Measurements from ENCODE around the gene SRSF3.
"Not testable (repeated sequence)": the region's sequence is repeated elsewhere in the genome, so short reads cannot be mapped to it uniquely, and the experiment has no call there.

The SRSF3 gene

DNA sequence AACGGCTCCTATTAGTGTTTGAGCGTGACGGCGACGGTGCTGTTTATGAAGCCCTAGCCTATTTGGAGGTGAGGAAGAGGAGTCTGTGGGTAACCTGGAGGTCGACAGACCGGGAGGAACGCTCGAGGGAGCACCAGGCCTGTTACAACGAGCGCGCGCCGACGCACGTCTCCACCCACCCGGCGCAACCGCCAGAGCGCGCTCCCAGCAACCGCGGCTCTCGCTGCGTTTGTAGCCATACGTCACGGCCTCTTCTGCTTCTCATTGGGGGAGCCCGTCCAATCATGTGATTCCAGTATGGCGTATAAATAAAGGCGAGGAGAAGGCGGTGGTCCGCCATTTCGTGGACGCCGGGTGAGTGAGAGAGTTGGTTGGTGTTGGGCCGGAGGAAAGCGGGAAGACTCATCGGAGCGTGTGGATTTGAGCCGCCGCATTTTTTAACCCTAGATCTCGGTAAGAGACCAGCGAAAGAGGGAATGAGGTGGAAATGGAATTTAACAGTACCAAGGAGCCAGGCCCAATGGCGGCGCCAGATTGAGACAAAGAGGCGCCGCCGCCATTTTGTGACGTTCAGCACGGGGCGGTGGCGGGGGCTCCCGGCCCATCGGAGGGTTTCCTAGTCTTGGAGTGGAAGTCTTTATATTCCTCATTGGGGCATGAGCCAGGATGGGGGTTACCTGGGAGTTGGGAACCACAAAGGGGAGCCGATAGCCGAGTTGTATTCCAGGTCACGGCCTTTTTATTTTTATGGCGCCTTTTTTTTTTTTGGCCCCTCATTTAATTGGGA lies at the start of gene SRSF3:
SRSF3 (plus strand) TSS at position 334 of the 787 bp plus-strand sequence. CDS start 2,401 bp downstream, outside the sequence.
- peak; percentile 94 for DNase-seq

DNA sequence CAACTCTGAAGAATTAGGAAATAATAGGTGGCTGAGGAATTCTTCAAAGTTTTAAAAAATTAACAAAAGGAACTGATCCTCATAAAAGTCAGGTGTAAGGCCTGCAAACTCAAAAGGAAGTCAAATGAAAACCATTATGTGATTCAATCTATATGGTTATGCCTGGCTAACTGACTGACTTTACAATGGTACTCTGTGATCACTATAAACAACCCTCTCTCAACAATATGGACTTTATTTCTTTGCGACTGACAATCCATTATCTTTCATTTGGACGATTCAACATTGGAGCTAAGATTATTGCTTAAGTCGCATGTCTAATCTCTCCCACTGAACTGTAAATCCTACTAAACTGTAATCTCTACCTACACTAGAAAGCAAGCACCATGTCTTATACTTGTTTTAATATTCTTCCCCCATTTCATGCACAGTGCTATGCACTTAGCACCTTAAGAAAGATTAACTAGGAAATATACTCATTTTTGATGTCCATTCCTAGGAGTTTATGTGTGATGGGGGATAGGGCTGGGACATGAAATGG lies 48.3 kb upstream of the SRSF3 start:
- no peak for DNase-seq

DNA sequence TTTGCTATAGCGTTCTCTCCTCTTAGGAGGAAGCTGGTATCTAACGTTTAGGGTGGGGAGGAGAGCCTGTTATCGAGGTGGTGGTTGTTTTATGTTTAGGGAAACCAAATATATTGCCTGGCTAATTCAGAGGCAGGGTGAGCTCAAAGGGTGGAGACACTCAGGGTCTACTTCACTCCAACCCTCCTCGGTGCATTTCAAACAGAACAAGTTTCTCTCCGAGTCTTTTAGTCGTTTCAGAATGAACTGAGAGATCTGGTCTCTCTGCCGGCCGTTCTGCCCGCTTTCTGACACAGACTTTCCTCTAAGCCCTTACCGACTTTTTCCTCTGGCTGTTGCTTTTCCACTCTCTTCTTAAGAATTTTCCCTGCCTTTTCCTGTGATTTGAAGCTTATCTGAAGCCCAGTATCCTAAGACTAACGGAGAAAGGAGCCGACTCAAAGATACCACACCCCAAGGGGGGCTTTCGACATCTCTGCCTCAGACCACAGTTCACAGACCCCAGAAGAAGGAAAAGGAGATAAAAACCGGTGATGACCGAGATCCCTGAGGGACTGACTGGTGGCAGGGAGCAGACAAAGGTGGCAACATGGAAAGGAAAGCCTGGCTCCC lies 47.7 kb upstream of the SRSF3 start:
- no peak for DNase-seq

DNA sequence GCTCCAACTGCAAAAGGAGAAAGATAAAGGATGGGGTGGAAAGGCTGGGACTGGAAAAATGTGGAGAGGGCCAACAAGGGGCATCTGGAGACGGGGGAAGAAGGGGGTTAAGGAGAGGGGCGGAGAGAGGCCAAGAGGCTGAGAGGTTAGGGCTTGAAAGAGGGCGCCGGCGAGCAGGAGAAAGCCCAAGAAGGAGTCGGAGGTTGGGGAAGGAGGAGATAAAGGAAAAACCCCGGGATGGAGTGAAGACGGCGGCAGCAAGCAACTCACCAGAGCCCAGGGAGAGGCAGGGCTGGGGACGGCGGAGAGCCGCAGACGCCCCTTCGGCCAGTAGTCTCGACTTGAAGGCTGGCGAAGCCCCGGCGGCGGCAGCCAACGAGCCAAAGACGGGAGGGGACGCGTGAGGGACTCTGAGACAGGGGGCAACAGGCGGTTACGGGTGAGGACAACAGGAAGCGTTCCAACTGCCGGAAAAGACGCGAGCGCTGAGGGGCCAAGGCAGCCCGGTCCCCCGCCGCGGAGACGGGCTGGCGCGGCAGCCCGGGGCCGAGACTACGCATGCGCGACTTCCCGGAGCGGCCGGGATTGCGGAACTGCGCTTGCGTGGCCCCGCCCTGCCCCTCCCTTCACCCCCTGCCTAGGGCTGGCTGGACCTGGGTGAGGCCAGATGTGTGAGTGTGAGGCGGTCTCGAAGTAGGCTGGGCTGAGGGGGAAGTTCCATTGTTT lies 47.1 kb upstream of the SRSF3 start, which contains the start of gene STK38:
STK38 (minus strand) TSS at position 560 of the 726 bp plus-strand sequence. CDS start 7,277 bp downstream, outside the sequence.
- DNase-seq, result peak; percentile 38

DNA sequence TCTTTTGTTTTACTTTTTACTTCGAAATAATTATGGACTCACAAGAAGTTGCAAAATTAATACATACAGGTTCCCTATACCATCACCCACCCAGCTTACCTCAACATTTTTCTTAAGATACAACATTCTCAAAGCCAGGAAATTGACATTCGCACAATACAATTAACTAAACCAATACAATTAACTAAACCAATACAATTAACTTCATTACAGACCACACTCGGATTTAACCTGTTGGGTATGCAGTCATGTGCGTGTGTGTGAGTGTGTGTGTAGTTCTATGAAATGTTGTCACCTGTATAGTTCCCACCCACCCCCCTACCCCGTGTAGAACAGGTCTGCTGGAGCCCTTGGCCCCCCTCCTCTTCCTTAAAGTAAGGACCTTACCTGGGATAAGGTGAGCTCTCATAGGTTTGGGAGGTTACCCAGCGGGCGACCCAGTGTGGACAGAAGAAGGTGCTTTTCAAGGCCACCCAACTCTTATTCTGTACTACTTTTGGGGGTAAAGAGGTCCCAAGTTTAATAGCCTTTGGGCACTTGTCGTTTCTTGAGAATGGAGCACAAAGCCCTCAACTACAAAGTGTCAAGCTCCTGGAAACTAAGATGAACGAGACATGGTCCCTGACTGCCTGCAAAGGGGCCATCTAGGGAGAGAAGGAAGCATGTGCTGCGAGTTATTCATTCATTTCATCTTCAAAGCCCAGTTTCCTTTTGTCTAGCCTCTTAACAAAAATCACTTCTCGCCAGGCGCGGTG lies 46.3 kb upstream of the SRSF3 start:
- DNase-seq, result no peak

DNA sequence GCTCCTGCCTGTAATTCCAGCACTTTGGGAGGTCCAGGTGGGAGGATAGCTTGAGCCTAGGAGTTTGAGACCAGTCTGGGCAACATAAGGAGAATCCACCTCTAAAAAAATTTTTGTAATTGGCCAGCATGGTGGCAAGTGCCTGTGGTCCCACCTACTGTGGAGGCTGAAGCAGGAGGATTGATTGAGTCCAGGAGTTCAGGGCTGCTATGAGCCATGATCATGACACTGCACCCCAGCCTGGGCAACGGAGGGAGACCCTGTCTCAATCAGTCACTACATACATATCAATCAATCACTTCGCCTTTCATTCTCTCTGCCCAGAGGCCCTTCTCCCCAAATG lies 45.8 kb upstream of the SRSF3 start:
- DNase-seq, result no peak

DNA sequence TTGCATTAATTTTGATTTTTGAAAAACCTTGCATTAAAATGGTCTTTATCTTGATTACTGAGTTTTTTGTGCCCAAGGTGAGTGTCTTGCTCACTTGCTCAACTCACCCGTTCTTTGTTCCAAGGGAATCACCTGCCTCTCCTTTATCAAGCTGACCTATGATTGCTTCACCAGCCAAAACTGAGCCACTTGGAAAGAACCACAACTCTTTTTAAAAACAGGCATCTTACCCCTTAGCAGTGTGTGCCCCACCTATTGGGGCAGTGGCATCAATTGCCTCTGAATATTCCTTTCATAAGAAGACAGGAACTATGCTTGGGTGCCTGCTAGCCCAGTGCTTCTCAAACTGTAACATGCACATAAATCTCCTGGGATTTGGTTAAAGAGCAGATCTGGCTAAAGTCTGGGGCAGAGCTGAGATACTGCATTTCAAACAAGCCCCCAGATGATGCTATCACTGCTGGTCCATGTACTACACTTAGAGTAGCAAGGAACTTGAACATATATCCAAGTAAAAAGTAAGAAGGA lies 43.6 kb upstream of the SRSF3 start:
- DNase-seq, result no peak

DNA sequence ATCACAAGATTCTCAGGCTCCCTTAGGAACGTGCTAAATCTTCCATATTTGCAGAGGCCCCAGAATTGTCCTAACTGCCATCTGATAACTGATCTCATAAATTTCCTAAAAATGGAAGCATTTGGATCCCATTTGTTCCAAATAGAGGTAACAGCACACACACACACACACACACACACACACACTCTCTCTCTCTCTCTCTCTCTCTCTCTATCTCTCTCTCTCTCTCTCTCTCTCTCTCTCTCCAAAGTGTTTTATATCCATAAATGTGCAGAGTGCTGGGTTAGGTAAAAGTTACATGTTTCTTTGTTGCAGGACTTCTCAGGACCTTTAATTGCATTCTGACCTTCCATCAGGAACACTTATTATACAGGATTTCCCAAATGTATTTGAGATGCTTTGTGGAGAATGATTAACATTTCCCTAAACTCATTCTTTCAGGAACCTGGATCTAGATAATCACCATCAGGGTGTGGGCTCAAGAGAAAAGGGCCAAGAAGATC lies 38.4 kb upstream of the SRSF3 start:
- no peak for DNase-seq

DNA sequence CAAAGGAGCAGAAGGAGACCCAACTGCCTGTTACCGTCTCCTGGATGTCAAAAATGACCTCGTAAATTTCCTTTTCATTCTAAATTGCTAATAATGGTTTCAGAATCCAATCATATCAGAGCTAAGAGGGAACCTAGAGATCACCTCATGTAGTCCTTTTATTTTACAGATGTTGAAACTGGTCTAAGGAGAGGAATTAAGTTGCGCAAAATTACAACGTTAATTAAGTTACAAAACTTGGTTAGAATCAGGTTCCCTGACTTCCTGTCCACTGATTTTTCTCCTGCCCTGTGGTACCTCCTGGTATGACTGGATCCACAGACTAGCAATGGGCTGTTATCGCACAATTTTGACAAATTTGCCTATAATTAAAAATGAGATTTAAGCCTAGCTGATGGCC lies 37.9 kb upstream of the SRSF3 start:
- DNase-seq, result no peak

DNA sequence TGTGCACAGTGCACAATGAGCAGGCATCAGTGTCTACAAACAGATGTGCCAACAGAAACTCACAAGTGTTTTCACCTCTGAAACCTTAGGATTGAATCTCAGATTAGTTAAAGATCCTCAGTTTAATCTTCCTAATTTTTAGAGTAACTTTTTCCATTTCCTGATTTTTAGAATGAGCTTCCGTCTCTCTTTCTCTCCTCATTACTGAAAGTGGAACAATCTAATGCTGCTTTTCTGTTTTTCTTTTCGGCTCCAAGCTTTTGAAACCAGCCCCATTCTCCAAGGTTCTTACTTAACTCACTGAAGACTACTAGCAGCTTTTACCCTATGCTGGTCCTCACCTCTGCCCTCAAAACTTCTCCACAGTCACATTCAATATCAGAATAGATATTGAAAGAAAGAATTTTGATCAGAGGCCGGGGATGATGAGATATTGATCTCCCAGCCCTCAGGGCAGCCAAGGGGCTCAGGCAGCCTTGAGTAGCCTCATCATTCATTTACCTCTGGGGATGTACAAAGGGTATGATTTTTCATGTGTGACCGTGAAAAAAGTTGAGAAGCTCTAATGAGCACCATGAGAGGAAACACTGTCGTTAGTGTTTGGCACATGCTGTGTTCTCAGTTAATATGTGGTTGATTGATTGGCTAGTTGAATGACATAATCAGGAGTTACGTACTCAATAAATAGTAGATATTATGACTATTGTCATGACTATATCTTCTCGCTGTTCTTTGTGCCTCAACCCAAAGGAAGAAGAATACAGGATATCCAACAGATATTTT lies 35.0 kb upstream of the SRSF3 start:
- DNase-seq, result no peak

DNA sequence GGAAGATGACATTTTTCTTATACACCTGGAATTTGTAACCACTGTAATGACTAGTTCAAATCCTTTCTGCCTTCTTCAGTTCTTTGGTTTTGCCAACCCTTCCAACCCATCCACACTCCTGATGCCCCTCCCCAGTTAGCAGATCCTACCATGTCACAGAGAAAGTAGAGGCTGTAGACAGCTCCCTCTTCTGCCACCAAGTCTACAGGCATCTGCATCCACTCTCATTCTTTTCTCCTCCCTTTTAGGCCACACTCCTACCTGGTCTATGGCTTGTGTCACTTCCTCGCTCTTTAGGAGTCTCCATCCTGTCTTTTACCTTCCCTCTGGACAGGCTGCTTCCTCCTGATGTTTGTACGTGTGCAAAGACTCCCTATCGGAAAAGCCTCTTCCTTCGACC lies 33.3 kb upstream of the SRSF3 start:
- no peak for DNase-seq

DNA sequence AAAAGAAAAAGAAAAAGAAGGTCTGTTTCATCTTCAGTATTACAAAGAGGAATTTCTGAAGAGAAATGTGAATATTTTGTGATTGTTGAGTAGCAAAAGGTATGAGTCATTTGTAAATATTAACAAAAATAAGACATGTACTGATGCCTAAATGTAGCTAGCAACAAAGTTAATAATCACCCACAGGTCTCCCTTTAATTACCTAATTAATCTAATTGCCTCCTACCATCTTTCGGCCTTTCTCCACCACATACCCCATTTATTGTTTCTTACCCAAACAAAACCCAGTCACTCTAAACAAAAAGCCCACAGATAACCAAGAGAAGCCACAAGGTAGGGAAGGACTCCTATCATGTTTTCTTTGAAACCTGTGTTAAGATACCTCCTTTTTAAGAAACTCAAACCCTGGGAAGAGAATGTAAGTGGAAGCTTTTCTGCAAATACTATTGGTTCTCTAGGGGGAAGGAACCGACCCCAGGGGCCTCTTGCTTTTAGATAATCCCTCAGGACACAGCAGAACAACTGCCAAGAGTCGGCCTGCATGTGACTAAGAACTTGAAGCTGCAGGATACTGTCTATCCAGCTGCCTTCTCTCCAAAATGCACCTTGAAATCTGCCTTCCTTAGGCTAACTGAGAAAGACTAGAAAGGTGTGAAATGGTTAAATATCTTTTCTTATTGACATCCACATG lies 30.8 kb upstream of the SRSF3 start:
- DNase-seq, result no peak

DNA sequence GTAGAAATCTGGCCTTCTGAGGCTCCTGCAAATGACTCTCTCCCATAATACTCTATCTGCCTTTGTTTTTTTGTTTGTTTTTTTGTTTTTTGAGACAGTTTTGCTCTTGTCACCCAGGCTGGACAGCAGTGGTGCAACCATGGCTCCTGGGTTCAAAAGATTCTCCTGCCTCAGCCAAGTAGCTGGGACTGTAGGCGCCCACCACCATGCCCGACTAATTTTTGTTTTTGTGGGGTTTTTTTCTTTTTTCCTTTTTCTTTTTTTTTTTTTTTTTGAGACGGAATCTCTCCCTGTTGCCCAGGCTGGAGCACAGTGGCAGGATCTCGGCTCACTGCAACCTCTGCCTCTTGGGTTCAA lies 30.3 kb upstream of the SRSF3 start:
- no peak for DNase-seq

DNA sequence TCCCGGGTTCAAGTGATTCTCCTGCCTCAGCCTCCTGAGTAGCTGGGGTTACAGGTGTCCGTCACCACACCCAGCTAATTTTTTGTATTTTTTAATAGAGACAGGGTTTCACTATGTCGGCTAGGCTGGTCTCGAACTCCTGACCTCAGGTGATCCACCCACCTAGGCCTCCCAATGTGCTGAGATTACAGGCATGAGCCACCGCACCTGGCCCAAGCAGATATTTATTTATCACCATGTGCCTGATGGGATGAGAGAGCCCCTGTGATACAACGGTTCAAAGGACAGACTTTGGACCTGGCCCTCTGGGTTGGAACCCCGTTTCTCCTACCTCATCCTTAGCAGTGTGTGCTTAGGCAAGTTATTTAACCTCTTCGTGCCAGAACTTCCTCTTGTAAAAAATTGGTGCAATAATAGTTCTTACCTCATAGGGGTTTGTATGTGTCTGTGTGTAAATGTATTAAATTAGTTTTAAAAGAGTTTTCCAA lies 27.7 kb upstream of the SRSF3 start:
- no peak for DNase-seq

DNA sequence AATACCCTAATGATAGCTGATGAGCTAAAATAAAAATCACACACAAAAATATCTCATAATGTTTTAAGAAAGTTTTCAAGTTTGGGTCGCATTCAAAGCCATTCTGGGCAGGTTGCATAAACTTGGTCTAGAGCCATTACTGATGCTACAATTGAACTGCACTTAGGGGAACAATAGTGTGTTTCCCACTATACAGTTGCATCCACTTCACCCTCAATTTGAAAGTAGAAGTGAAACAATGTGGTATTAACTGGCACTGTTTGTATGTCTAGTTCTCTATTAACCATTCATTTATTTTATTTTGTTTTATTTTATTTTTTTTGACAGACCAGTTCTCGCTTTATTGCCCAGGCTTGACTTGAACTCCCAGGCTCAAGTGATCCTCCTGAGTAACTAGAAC lies 23.9 kb upstream of the SRSF3 start:
- no peak for DNase-seq

DNA sequence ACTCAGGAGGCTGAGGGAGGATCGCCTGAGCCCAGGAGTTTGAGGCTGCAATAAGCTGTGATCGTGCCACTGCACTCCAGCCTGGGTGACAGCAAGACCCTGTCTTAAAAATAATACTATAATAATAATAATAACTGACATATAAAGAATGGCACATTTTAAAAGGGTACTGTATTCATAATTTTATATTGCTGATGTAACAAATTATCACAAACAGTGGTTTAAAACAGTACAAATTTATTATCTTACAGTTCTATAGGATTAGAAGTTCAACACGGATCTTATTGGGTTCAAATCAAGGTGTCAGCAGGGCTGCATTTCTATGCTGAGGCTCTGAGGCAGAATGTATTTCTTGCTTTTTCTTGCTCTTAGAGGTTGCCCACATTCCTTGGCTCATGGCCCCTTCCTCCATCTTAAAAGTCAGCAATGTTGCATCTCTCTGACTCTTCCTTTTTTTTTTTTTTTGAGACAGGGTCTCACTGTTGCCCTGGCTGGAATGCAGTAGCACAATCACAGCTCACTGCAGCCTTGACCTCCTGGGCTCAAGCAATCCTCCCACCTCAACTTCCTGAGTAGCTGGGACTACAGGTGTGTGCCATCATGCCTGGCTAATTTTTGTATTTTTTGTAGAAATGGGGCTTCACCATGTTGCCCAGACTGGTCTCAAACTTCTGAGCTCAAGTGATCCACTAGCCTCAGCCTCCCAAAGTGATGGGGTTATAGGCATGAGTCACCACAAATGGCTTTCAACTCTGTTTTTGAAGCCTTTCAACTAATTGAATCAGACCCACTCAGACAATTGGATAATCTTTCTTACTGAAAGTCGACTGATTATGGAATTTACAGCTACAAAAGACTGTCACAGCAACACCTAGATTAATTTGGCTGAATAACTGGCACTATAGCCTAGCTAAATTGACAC lies 22.8 kb upstream of the SRSF3 start:
- no peak for DNase-seq

DNA sequence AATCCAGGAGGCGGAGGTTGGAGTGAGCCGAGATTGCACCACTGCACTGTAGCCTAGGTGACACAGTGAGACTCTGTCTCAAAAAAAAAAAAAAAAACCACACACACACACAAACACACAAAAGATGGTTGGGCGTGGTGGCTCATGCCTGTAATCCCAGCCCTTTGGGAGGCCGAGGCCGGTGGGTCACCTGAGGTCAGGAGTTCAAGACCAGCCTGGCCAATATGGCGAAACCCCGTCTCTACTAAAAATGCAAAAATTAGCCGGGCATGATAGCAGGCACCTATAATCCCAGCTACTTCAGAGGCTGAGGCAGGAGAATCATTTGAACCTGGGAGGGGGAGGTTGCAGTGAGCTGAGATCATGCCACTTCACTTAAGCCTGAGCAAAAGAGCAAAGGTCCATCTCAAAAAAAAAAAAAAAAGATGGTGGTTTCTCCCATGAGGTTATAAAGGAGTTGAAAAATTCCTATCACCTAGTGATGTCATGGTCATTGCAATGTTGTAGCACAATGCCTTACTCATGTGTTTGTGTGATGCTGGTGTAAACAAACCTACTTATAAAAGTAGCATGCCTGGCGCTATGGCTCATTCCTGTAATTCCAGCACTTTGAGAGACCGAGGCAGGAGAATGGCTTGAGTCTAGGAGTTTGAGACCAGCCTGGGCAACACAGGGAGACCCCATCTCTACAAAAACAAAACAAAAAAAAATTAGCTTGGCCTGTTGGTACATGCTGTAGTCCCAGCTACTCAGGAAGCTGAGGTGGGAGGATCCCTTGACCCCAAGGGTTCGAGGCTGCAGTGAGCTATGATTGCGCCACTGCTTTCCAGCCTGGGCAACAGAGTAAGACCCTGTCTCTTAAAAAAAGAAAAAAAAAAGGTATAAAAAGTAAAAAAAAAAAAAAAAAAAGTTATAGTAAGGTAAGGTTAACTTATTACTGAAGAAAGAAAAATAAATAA lies 21.5 kb upstream of the SRSF3 start:
- DNase-seq, result not testable (repeated sequence)

DNA sequence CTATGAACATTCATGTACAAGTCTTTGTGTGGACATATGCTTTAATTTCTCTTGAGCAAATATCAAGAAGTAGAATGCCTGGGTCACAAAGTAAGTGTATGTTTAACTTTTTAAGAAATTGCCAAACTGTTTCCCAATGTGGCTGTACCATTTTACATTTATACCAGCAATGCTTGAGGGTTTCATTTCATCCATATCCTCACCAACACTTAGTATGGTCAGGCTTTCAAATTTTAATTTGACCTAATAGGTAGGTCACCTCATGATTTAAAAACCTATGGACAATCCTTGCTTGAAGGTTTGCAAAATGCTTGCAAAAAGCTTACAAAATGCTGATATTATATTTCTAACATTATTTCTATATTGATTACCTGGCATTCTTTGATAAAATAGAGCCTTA lies 19.5 kb upstream of the SRSF3 start:
- DNase-seq, result no peak

Measured in GOT3 (cell line).